HUES48 (cell line): ENCODE results near the gene PROX1.

Experiments used
- H3K27ac ChIP-seq: one replicate; pipeline ENCODE4 v1.7.0; 2013; ENCODE audit warnings: low read depth, low read length, inconsistent platforms
- H3K27me3 ChIP-seq: 2 replicates; pipeline ENCODE4 v1.6.1; 2013; ENCODE audit warnings: mild to moderate bottlenecking, low read length; ENCODE audit not compliant: control insufficient read depth, insufficient read depth
- H3K36me3 ChIP-seq: 2 replicates; pipeline ENCODE4 v1.6.1; 2013; ENCODE audit warnings: low read length; ENCODE audit not compliant: control insufficient read depth, insufficient read depth
- H3K4me1 ChIP-seq: 2 replicates; pipeline ENCODE4 v1.6.1; 2013; ENCODE audit warnings: mild to moderate bottlenecking, low read length; ENCODE audit not compliant: control insufficient read depth, insufficient read depth
- H3K4me3 ChIP-seq: 2 replicates; pipeline ENCODE4 v1.5.1; 2013; ENCODE audit warnings: mild to moderate bottlenecking, low read depth, low read length
- H3K9ac ChIP-seq: 2 replicates; pipeline ENCODE4 v1.6.1; 2013; ENCODE audit warnings: mild to moderate bottlenecking, low read depth, low read length, moderate library complexity
- H3K9me3 ChIP-seq: 2 replicates; pipeline ENCODE4 v1.6.1; 2013; ENCODE audit warnings: low read length; ENCODE audit not compliant: control insufficient read depth, insufficient read depth

The PROX1 gene

GRCh38 chr1:214050513-214051401 lies 63.0 kb downstream of the PROX1 start:
- H3K4me3 ChIP-seq, result no peak overlapping the region
- H3K9me3 ChIP-seq, result no peaks in the 10 kb centered on the region
- no peaks in the 10 kb centered on the region for H3K4me1 ChIP-seq
- no peaks in the 10 kb centered on the region for H3K36me3 ChIP-seq
- H3K9ac ChIP-seq, result no peak overlapping the region
- no peak overlapping the region for H3K27ac ChIP-seq
- no peaks in the 10 kb centered on the region for H3K27me3 ChIP-seq

DNA sequence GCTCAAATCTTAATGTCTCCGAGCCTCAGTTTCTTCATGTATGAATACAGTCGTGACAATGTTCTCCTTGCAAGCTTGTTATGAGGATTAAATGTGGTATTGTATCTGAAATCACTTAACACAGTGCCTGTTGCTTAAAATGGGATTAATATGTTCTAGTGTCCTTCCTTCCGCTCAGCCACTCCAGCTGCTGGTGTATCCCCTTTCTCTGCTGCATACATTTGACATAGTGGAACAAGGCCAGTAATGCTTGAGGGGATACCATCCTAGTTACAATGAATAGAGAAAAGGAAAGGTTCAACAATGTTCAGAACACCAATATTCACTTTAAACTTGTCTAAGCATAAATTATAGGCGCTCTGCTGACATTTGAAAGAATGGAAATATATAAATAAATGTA lies 64.0 kb downstream of the PROX1 start:
- Histone ChIP-seq H3K4me1 (no peaks in the 10 kb centered on the region), H3K27ac (no peak overlapping the region), H3K36me3 (no peaks in the 10 kb centered on the region), H3K9me3 (no peaks in the 10 kb centered on the region), H3K4me3 (no peak overlapping the region), H3K9ac (no peak overlapping the region), H3K27me3 (no peaks in the 10 kb centered on the region)

DNA sequence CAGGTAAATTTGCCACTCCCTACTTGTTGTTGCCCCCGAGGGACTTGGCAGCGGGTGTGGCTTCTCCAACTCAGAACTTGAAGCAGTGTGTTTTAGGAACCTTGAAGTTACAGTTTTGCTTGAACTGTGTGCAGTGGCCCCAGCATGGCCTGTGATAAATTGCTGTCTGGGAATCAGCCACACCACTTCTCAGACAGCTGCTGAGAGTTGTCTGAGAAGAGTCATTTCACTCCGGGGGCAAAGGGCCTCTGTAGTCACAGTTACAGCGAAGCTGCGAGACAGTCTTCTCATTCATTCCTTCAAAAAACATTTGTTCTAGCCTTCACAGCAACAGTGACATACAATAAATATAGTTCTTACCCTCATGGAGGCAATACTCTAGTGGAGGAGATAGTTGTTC lies 70.3 kb downstream of the PROX1 start:
- Histone ChIP-seq H3K27ac (no peak overlapping the region), H3K9ac (no peak overlapping the region), H3K4me3 (no peak overlapping the region), H3K36me3 (no peaks in the 10 kb centered on the region), H3K27me3 (no peaks in the 10 kb centered on the region), H3K4me1 (no peaks in the 10 kb centered on the region), H3K9me3 (no peaks in the 10 kb centered on the region)

DNA sequence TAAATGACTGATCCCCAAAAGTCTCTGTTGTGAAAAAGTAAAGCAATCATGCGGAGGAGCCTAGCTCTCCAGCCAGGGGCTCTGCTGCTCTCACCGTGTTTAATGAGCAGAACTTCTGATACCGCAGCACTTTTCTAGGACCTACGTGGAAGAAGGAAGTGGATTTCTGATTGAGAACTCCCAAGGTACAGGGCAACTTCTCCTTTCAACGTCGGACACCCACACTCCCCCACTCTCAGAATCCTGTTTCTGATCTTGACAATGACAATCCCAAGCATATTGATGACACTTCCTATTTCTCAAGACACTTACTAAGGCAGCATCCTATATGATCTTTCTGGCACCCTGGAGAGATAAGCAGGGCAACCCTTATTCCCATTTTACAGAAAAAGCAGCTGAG lies 78.4 kb downstream of the PROX1 start:
- Histone ChIP-seq H3K27ac (no peak overlapping the region), H3K36me3 (no peaks in the 10 kb centered on the region), H3K27me3 (no peaks in the 10 kb centered on the region), H3K9me3 (no peaks in the 10 kb centered on the region), H3K4me3 (no peak overlapping the region), H3K4me1 (no peaks in the 10 kb centered on the region), H3K9ac (no peak overlapping the region)

DNA sequence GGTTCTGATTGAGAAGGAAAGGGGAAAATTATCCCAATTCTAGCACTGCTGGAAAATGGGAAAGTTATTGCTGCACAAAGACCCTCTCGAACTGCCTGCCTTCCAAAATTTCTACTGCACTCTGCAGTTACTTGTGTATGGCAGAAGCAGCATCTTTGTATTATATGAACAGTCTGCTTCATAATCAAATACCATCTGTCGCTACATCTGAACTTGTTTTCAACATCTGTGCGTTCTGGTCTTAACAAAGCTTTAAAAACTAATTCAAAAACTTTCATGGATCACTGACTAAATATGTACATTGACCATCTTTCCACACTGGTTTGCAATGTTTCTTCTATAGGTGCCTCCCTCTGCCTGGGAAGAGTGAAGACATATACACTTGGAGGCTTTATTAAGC lies 79.2 kb downstream of the PROX1 start:
- Histone ChIP-seq H3K27me3 (no peaks in the 10 kb centered on the region), H3K9me3 (no peaks in the 10 kb centered on the region), H3K36me3 (no peaks in the 10 kb centered on the region), H3K4me3 (no peak overlapping the region), H3K27ac (no peak overlapping the region), H3K9ac (no peak overlapping the region), H3K4me1 (no peaks in the 10 kb centered on the region)

DNA sequence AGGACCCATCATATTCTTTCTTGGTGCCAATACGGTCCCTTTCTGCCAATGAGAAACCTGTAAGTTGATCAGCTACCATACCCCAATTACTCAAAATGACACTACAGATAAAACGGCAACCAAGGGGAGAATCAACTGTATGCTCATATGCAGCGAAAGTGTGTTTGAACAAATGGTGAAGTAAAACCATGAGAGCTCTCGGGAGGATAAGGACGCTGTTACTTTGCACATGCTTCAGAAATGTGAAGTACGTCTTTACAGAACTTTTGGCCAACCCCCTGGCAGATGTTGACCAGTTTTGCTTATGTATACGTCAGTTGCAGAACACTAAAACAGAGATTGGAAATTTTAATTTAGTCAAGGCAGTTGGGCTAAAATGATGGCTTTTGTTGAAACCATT lies 79.6 kb downstream of the PROX1 start:
- Histone ChIP-seq H3K9ac (no peak overlapping the region), H3K4me3 (no peak overlapping the region), H3K36me3 (no peaks in the 10 kb centered on the region), H3K9me3 (no peaks in the 10 kb centered on the region), H3K4me1 (no peaks in the 10 kb centered on the region), H3K27ac (no peak overlapping the region), H3K27me3 (no peaks in the 10 kb centered on the region)

GRCh38 chr1:214067853-214068703 lies 80.3 kb downstream of the PROX1 start:
- no peaks in the 10 kb centered on the region for H3K4me1 ChIP-seq
- no peaks in the 10 kb centered on the region for H3K27me3 ChIP-seq
- no peak overlapping the region for H3K4me3 ChIP-seq
- no peak overlapping the region for H3K27ac ChIP-seq
- no peak overlapping the region for H3K9ac ChIP-seq
- no peaks in the 10 kb centered on the region for H3K9me3 ChIP-seq
- no peaks in the 10 kb centered on the region for H3K36me3 ChIP-seq

GRCh38 chr1:214068979-214069378 lies 81.2 kb downstream of the PROX1 start:
- Histone ChIP-seq H3K27ac (no peak overlapping the region), H3K4me3 (no peak overlapping the region), H3K27me3 (no peaks in the 10 kb centered on the region), H3K9ac (no peak overlapping the region), H3K4me1 (no peaks in the 10 kb centered on the region), H3K9me3 (no peaks in the 10 kb centered on the region), H3K36me3 (no peaks in the 10 kb centered on the region)

DNA sequence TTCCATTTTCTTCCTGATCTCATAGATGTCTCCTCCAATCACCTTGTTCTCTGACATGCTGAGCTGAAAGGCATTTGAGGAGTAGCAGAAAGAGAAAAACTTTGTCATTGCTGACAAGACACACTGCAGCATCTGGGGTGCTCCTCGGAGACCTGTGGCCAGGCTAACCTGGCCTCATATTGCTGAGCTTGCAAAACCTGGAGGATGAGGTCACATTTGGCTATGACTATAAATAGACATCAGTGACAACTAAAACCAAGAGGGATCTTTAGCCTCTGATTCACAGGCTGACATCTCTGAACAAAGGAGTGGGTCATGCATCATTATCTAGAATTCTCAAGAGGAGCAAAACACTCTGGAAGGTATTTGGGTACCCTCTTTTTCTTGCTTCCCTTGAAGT lies 83.7 kb downstream of the PROX1 start:
- H3K4me1 ChIP-seq, result no peaks in the 10 kb centered on the region
- H3K27ac ChIP-seq, result no peak overlapping the region
- no peak overlapping the region for H3K9ac ChIP-seq
- no peaks in the 10 kb centered on the region for H3K36me3 ChIP-seq
- H3K9me3 ChIP-seq, result no peaks in the 10 kb centered on the region
- no peaks in the 10 kb centered on the region for H3K27me3 ChIP-seq
- H3K4me3 ChIP-seq, result no peak overlapping the region

GRCh38 chr1:214072426-214073157 lies 84.8 kb downstream of the PROX1 start:
- Histone ChIP-seq H3K27ac (no peak overlapping the region), H3K27me3 (no peaks in the 10 kb centered on the region), H3K36me3 (no peaks in the 10 kb centered on the region), H3K9ac (no peak overlapping the region), H3K4me1 (no peaks in the 10 kb centered on the region), H3K9me3 (no peaks in the 10 kb centered on the region), H3K4me3 (no peak overlapping the region)
